AG10803 (cell line): ENCODE data around the gene TMED6.

ENCODE experiments used
- DNase-seq: peaks from one replicate; pipeline ENCODE4 v3.0.0; 2010; ENCODE audit warnings: low read depth
- H3K4me3 ChIP-seq: 2 replicates; pipeline ENCODE4 v1.5.1; 2011; ENCODE audit warnings: mild to moderate bottlenecking, low read length, control low read depth
- TF ChIP-seq, protein P1 (sequence below): conservative IDR thresholded peaks from 2 replicates; pipeline ENCODE4 v1.5.1; 2011; ENCODE audit warnings: mild to moderate bottlenecking, low read length, control low read depth, inconsistent platforms

TMED6 gene

DNA sequence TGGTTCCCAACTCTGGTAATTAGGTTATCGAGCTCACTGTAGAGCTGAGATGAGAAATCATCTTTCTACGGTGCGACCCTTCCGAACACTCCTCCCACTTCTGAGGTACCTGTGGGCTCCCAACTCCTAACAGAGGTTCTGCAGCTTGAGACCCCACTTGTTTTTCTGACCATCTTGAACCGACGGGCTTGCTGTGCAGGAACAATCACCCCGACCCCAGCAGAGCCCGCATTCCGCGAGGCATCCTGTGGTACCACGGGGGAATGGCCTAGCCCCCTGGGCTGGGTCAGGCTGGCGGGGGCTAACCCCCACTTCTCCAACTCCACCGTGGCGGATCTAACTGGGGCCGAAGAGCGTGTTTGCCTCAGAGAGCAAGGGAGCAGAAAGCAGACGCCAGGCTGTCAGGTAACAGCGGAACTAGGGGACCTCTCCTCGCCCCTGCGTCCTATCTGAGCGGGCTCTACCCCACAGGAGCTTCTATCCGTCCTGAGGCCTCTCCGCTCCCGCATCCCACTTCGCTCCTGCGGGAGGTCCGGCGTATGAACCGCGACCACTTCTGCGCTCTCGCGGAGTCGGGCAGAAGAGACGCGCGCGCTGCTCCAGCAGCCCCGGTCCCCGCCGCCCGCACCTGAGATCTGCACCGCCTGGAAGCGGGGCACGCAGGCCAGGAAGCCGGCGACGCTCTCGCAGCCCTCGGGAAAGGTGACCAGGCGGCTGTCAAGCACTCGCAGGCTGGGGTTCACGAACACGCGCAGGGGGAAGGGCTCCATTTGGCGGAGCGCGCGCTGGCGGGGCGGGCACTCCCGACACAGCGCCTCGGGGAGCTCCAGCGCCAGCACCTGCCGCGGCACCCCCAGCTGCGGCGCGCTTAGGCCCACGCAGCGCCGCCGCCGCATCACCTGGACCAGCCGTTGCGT lies 22.0 kb downstream of the TMED6 start:
- TF ChIP-seq, protein P1, sequence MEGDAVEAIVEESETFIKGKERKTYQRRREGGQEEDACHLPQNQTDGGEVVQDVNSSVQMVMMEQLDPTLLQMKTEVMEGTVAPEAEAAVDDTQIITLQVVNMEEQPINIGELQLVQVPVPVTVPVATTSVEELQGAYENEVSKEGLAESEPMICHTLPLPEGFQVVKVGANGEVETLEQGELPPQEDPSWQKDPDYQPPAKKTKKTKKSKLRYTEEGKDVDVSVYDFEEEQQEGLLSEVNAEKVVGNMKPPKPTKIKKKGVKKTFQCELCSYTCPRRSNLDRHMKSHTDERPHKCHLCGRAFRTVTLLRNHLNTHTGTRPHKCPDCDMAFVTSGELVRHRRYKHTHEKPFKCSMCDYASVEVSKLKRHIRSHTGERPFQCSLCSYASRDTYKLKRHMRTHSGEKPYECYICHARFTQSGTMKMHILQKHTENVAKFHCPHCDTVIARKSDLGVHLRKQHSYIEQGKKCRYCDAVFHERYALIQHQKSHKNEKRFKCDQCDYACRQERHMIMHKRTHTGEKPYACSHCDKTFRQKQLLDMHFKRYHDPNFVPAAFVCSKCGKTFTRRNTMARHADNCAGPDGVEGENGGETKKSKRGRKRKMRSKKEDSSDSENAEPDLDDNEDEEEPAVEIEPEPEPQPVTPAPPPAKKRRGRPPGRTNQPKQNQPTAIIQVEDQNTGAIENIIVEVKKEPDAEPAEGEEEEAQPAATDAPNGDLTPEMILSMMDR, result no peak
- DNase-seq, result no peak
- peak overlapping the region; percentile 79 for H3K4me3 ChIP-seq

DNA sequence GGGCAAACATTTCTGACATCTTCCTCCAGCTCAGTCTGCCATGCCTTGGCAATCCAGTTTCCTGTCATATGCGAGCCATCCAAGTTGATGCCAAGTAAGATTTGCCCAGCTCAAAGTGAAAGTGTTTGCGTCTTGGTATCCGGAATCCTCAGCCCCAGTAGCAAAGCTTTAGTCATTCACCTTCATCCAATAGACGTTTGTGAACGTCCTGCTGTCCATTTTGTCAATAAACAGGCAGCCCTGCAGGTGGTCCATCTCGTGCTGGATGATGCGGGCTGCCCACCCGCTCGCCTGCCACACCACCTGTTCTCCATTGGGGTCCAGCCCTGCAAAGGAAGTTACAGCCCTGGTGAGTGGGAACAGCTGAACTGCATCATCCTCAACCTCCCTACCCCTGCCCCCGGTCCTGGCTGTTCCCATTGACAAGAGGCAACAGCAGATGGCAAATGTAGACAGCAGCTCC lies 22.7 kb downstream of the TMED6 start:
- peak overlapping the region; percentile 79 for H3K4me3 ChIP-seq
- DNase-seq, result peak; percentile 50
- TF ChIP-seq, protein P1, result no peak

DNA sequence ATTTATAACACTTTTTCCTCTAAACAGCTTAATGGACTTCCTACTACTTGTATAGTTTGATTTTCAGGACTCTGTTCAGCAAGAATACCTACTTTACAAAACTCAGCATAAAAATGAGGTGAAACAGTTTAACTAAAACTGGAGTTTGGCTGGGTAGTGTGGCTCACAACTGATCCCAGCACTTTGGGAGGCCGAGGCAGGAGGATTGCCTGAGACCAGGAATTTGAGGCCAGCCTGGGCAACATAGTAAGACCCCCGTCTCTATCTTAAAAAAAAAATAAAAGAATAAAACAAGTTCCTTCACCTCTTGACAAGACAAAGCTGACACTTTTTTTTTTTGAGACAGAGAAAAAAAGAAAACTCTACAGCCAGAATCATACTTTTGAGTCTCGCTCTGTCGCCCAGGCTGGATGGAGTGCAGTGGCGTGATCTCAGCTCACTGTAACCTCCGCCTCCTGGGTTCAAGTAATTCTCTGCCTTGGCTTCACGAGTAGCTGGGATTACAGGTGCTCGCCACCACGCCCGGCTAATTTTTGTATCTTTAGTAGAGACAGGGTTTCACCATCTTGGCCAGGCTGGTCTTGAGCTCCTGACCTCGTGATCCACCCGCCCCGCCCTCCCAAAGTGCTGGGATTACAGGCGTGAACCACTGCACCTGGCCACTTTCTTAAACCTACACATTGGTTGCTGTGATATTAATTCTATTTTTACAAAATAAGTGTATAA lies 23.8 kb downstream of the TMED6 start:
- TF ChIP-seq, protein P1, result no peak
- H3K4me3 ChIP-seq, result no peak overlapping the region; the same call in 1 of the 2 replicates
- DNase-seq, result no peak

DNA sequence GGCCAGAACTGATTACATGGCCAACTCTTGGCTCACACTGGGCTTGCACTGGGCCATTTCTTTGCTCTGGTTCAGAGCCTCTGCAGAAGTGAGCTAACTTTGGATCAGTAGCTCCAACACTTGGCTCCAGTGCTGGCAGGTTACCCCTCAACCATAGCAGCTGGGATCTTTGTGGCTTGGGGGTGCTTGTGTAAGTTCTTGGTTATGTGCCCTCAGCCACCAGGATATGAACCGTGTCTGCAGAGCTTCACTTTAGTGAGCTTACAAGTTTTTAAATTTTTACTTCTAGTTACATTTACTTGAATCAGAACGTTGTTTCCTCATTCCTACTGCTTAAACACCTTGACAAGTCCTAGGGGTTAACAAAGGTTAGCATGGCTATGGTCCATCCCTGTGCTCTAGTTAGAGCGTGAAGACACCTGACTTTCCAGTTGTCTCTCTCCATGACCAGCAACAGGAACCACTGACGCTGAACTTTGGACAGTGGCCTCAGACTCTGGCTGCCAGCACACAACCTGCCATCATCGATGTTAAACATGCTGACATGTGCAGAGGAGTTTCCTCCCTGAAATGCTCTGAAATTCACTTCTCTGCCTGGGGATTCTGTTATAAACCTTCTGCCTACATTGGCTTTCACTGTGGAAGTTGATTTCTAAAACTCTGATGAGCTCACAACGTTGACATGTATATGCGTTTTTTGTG lies 25.3 kb downstream of the TMED6 start:
- no peak overlapping the region for H3K4me3 ChIP-seq
- no peak for DNase-seq
- TF ChIP-seq, protein P1, result no peak

DNA sequence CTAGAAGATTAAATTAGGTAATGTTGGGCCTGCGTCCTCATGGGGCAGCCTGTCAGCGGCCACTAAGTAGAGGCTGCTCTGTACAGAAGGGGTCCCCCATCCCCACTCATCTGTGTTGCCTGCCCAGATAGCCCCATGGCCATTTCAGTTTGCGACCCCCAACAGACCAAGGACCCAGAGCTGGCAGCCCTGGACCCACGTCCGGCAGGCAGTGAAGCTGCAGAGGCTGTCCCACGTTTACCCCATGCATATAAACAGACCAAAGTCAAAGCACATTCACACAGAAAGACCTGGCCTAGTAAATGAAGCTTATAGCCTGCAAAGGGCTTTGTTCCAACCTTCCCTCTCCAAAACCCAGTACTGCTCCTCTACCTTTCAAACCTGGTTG lies 25.8 kb downstream of the TMED6 start:
- no peak for DNase-seq
- no peak overlapping the region for H3K4me3 ChIP-seq
- TF ChIP-seq, protein P1, result no peak

DNA sequence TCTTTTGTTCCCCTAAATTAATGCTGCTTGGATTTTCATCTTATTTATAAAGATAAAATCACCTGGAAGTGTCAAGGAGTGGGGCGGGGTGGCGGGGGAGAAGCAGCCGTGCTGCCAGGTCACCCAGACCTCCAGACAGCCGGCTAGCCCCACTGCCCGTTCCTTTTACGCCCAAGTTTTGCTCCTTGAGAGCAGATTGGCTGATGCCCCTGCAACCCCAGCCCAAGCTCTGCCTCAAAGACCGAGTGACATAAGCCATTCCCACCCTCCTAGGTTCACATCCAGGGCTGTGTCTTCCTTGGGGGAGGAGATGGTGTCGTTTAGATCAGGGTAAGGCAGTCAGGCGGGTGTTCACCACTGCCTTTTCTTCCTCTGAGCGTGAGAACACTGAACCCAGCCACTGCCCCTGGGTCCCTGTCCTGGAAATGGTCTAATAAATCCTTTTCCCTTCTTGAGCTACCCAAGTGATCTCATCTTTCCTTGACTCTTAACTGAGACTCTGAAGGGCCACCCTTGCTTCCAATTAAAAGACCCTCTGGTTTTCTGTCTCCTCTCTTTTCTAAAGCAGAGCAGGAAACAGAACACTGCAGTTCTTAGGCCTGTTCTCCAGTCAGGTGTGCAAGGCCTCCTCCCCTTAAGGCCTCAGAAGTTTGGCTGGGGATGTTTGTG lies 26.9 kb downstream of the TMED6 start:
- no peak for DNase-seq
- TF ChIP-seq, protein P1, result no peak
- no peak overlapping the region for H3K4me3 ChIP-seq
